ENCODE measurements around the gene KRT75.

DNA sequence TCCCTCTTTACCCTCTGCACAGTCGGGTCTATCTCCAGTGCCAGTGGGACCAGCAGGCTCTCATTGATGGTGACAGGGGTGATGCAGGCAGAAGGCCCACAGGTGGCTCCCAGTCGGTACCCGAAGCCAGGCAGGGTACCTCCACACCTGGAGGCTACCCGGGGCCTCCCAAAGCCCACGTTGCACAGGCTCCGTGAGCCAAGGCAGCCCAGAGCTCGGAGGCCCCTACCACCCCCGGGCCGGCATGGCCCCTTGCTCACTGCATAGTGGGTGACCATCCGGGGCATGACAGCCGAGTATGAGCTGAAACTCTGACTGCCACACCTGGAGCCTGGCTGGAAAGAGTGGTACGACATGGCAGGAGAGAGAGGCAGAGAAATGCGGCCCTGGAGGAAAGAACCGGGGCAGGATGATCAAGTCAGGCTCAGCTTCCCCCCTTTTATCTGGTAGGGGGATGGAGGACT, 28.2 kb downstream of the KRT75 start, which contains the start of gene KRT82:
- TF ChIP-seq CTCF (IDR thresholded peaks at IDR 0.05) (no peak), POLR2A (IDR thresholded peaks at IDR 0.05; ENCODE audit: low read length) (no peak), MAX (IDR thresholded peaks at IDR 0.05) (no peak), SMC3 (IDR thresholded peaks at IDR 0.05) (no peak), MYC (IDR thresholded peaks at IDR 0.05; ENCODE audit: borderline replicate concordance, low read length) (no peak), CBX2 (IDR thresholded peaks at IDR 0.05; ENCODE audit: borderline replicate concordance, low read depth) (no peak), ZC3H11A (IDR thresholded peaks at IDR 0.05) (no peak), EP300 (IDR thresholded peaks at IDR 0.05) (no peak), NR3C1 (IDR thresholded peaks at IDR 0.05) (no peak)
